ENCODE measurements around the gene MLPH.

DNA sequence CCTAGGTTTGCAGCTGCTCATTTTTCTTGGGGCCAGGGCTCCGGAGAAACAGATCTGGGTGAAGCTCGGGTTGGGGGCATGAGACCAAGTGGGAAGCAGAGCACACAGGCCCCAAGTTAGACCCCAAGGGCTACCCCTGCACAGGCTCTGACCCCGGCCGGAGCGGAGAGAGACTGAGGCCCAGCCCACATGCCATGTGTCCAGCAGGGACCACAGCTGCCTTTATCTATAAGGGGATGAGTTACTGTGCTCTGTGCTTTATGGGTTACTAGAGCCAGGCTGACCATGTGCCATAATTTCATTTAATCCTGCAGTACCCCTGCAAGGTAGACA, 49.0 kb downstream of the MLPH start:
- TF ChIP-seq, protein P1, sequence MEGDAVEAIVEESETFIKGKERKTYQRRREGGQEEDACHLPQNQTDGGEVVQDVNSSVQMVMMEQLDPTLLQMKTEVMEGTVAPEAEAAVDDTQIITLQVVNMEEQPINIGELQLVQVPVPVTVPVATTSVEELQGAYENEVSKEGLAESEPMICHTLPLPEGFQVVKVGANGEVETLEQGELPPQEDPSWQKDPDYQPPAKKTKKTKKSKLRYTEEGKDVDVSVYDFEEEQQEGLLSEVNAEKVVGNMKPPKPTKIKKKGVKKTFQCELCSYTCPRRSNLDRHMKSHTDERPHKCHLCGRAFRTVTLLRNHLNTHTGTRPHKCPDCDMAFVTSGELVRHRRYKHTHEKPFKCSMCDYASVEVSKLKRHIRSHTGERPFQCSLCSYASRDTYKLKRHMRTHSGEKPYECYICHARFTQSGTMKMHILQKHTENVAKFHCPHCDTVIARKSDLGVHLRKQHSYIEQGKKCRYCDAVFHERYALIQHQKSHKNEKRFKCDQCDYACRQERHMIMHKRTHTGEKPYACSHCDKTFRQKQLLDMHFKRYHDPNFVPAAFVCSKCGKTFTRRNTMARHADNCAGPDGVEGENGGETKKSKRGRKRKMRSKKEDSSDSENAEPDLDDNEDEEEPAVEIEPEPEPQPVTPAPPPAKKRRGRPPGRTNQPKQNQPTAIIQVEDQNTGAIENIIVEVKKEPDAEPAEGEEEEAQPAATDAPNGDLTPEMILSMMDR (IDR thresholded peaks at IDR 0.05), result no peak
- TF ChIP-seq ZFX (IDR thresholded peaks at IDR 0.05; ENCODE audit: borderline replicate concordance), result no peak

Data from 22Rv1 (cell line).